Measurements from ENCODE around the gene IFNA16.
"Not testable (repeated sequence)": the region's sequence is repeated elsewhere in the genome, so short reads cannot be mapped to it uniquely, and the experiment has no call there.

The IFNA16 gene

GRCh38 chr9:21217211-21217610 is at the start of gene IFNA16:
Gene IFNA16 (minus strand): TSS chr9:21217311. CDS start chr9:21217305, 6 bp downstream.
- H3K4me1 Mint-ChIP-seq (ENCODE audit: low read depth) = peaks cover 17% of the 10 kb centered on the region
- H3K36me3 Mint-ChIP-seq (ENCODE audit: low read depth); H3K4me3 Mint-ChIP-seq; H3K27ac Mint-ChIP-seq; H3K9me3 Mint-ChIP-seq; intact Hi-C loops (cut with micrococcal nuclease): not testable (repeated sequence)
- peaks cover 25% of the 10 kb centered on the region for H3K27me3 Mint-ChIP-seq

DNA sequence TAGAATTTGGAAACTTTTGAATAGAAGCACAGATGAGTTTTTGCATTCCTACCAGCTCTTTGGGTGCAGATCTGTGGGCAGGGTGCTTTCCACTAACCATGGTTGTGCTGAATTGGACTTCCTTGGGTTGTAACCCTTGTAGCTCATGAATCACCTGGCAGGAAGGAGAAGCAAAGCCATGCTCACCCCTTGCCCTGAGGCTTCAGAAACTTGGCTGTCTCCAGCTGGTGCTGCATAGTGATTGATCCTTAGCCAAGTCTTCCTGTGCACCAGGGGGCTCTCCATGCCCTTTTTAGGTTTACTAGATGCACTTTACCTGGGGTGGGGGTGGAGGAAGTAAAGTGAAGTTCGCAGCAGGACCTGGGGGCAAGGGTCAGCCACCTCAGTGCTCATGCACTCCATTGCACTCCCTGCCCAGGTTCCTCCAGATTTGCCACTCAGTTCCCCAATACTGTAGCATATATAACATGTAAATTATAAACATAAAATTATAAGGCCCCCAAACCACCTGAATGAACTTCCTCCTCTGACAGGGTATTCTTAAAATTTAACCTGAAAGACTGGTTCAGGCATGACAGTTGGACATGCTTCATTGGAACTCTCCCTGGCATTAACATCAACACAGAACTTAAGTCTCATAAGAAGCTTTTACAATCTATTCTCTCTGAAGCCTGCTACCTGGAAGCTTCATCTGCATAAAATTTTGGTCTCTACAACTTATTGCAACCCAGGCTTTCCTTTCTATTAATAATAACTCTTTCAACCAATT is 48.5 kb upstream of the IFNA16 start:
- intact Hi-C loops (cut with micrococcal nuclease) = no loop called here
- Mint-ChIP-seq H3K4me1 (ENCODE audit: low read depth) (peaks cover 12% of the 10 kb centered on the region), H3K27ac (no peak overlapping the region), H3K4me3 (no peak overlapping the region), H3K9me3 (no peaks in the 10 kb centered on the region), H3K36me3 (ENCODE audit: low read depth) (no peaks in the 10 kb centered on the region), H3K27me3 (peaks cover 8% of the 10 kb centered on the region)

GRCh38 chr9:21255538-21256212 is 38.6 kb upstream of the IFNA16 start:
- Mint-ChIP-seq H3K4me1 (ENCODE audit: low read depth) (peaks cover 23% of the 10 kb centered on the region), H3K9me3 (no peaks in the 10 kb centered on the region), H3K36me3 (ENCODE audit: low read depth) (no peaks in the 10 kb centered on the region), H3K27me3 (peaks cover 33% of the 10 kb centered on the region), H3K4me3 (no peak overlapping the region), H3K27ac (no peak overlapping the region)
- intact Hi-C loops (cut with micrococcal nuclease) = loop anchor here (10.0 kb wide), 1 partner anchor 149 kb away; the partner anchor contains the start of gene IFNA8

GRCh38 chr9:21252721-21253547 is 35.8 kb upstream of the IFNA16 start:
- peaks cover 23% of the 10 kb centered on the region for H3K4me1 Mint-ChIP-seq (ENCODE audit: low read depth)
- H3K27ac Mint-ChIP-seq = no peak overlapping the region
- H3K4me3 Mint-ChIP-seq = no peak overlapping the region
- peaks cover 50% of the 10 kb centered on the region for H3K27me3 Mint-ChIP-seq
- intact Hi-C loops (cut with micrococcal nuclease) = loop anchor here (5.0 to 10.0 kb wide), 4 partner anchors 64 to 204 kb away; partner anchors contain the start of genes IFNA1 and IFNA8
- H3K36me3 Mint-ChIP-seq (ENCODE audit: low read depth) = no peaks in the 10 kb centered on the region
- H3K9me3 Mint-ChIP-seq = no peaks in the 10 kb centered on the region

GRCh38 chr9:21251638-21252037 is 34.5 kb upstream of the IFNA16 start:
- Mint-ChIP-seq H3K27me3 (peaks cover 49% of the 10 kb centered on the region), H3K4me3 (no peak overlapping the region), H3K36me3 (ENCODE audit: low read depth) (no peaks in the 10 kb centered on the region), H3K9me3 (no peaks in the 10 kb centered on the region), H3K27ac (no peak overlapping the region), H3K4me1 (ENCODE audit: low read depth) (peaks cover 23% of the 10 kb centered on the region)
- intact Hi-C loops (cut with micrococcal nuclease) = loop anchor here (5.0 to 10.0 kb wide), 4 partner anchors 66 to 206 kb away; partner anchors contain the start of genes IFNA1 and IFNA8

DNA sequence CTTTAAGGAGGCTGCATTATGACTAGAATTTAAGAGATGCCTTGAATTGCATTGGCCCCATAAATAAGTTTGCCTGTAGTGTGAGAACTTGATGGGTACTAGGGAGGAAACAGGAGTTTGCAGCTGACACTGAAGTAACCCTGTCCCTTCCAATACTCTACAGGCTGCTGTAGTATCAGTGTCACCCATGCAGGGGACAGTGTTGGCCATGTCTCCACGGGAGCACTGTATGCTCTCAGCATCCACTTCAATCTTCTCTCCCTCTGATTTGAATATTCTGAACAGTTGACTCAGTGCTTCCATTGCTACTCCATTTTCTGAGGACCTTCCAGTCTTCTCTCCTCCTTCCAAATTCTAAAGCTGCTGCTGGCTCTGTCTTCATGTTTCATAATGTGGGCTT is 34.1 kb upstream of the IFNA16 start:
- no peak overlapping the region for H3K4me3 Mint-ChIP-seq
- intact Hi-C loops (cut with micrococcal nuclease) = loop anchor here (5.0 to 10.0 kb wide), 4 partner anchors 66 to 206 kb away; partner anchors contain the start of genes IFNA1 and IFNA8
- H3K36me3 Mint-ChIP-seq (ENCODE audit: low read depth) = no peaks in the 10 kb centered on the region
- peaks cover 49% of the 10 kb centered on the region for H3K27me3 Mint-ChIP-seq
- H3K4me1 Mint-ChIP-seq (ENCODE audit: low read depth) = peaks cover 19% of the 10 kb centered on the region
- no peak overlapping the region for H3K27ac Mint-ChIP-seq
- H3K9me3 Mint-ChIP-seq = no peaks in the 10 kb centered on the region

- Mint-ChIP-seq H3K4me3 (no peak overlapping the region), H3K4me1 (ENCODE audit: low read depth) (peaks cover 7% of the 10 kb centered on the region), H3K9me3 (no peaks in the 10 kb centered on the region), H3K36me3 (ENCODE audit: low read depth) (no peaks in the 10 kb centered on the region), H3K27me3 (peaks cover 50% of the 10 kb centered on the region), H3K27ac (no peak overlapping the region)
- intact Hi-C loops (cut with micrococcal nuclease) = no loop called here
Observed at GRCh38 chr9:21244836-21245235, 27.7 kb upstream of the IFNA16 start.

DNA sequence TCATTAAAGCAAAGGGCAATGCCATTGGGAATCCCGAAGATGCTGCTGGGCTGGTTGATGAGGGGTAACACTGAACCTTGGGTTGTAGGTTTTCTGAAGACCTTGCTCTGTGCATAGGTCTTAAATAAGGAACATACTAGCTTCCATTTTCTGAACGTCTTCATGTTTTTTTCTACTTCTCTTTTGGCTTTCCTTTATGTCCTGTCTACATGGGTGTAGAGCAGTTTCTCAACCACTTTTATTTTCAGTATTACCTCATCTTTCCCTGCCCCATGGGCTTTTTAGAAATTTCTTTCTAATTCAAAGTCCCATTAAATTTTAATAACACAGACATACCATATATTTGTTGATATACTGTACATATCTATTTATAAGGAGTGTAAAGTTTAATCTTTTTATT is 22.8 kb upstream of the IFNA16 start, which contains the start of gene IFNA14:
IFNA14 (minus strand) TSS at position 95 of the 400 bp plus-strand sequence; CDS start at position 25, 70 bp downstream.
- Mint-ChIP-seq H3K27ac (no peak within 1 kb of the TSS), H3K27me3 (peaks cover 54% of the 10 kb centered on the region), H3K4me3 (no peak within 1 kb of the TSS), H3K36me3 (ENCODE audit: low read depth) (no peaks in the 10 kb centered on the region), H3K4me1 (ENCODE audit: low read depth) (peaks cover 18% of the 10 kb centered on the region), H3K9me3 (no peaks in the 10 kb centered on the region)
- intact Hi-C loops (cut with micrococcal nuclease) = loop anchor here (5.0 kb wide), 1 partner anchor 77 kb away; no protein-coding TSS in a partner anchor

DNA sequence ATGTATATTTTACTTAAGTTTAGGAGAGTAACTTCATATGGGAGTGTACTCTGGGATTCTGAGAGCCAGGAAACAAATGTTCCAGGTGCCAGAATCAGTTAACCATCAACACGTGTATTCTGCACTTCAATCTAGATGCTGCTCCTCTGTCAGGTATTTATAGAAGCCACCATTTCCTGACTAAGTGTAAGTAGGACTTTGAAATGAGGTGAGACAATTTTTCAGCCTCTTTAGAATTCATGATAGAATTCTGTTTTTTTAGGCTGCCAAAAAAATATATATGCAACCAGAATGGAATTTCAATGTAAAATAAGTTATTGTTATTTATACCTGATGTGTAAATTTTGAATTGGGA is 19.2 kb upstream of the IFNA16 start:
- Mint-ChIP-seq H3K4me1 (ENCODE audit: low read depth) (peaks cover 18% of the 10 kb centered on the region), H3K27me3 (peaks cover 47% of the 10 kb centered on the region)
- not testable (repeated sequence) for H3K4me3 Mint-ChIP-seq; H3K27ac Mint-ChIP-seq; H3K36me3 Mint-ChIP-seq (ENCODE audit: low read depth); H3K9me3 Mint-ChIP-seq
- intact Hi-C loops (cut with micrococcal nuclease) = loop anchor here (5.0 kb wide), 1 partner anchor 81 kb away; no protein-coding TSS in a partner anchor

DNA sequence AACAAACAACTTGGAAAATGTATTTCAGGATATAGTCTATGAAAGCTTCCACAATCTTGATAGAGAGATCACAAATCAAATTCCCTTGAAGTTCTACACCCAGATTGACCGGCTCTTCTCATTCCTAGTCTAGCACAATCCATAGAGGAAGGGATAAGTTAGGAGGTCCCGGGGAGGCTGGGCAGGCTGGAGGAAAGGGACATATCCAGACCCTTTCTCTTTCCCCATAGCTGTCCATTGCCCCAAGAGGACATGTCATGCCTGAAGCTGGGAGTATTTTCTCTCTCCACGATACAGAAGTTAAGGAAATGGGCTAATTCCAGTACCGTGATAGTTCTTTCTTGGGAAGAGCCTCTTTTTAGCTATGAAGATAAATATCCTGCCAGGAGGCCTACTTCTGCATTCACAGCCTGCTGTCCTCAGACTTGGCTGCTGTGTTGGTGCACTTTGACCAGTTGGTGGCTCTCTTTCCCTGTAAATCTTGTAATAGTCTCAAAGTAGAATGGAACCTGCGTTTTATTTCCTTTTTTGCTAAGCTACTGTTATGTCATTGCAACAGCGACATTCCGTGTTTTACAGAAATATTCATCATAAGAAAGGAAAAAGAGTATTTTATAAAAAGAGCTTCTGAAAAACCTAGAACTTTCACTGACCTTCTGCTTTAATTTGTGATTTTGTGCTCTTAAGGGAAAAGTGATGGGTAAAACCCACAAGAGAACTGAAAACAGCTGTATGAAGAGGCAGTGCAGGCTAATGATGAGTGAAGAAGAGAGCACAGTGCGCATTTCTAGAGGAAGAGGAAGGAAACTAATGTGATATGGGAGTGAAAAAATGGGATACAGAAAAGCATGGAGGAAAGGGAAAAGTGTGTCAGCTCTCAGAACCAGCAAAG is 18.6 kb upstream of the IFNA16 start:
- H3K9me3 Mint-ChIP-seq; H3K27ac Mint-ChIP-seq; H3K36me3 Mint-ChIP-seq (ENCODE audit: low read depth); H3K4me3 Mint-ChIP-seq: not testable (repeated sequence)
- Mint-ChIP-seq H3K27me3 (peaks cover 43% of the 10 kb centered on the region), H3K4me1 (ENCODE audit: low read depth) (peaks cover 18% of the 10 kb centered on the region)
- intact Hi-C loops (cut with micrococcal nuclease) = loop anchor here (1.0 to 5.0 kb wide), 2 partner anchors 82 to 554 kb away; no protein-coding TSS in a partner anchor

- Mint-ChIP-seq H3K27ac (no peak overlapping the region), H3K4me3 (no peak overlapping the region), H3K36me3 (ENCODE audit: low read depth) (no peaks in the 10 kb centered on the region), H3K9me3 (no peaks in the 10 kb centered on the region), H3K4me1 (ENCODE audit: low read depth) (peaks cover 6% of the 10 kb centered on the region), H3K27me3 (peaks cover 39% of the 10 kb centered on the region)
- intact Hi-C loops (cut with micrococcal nuclease) = no loop called here
Observed at GRCh38 chr9:21234153-21234687, 17.1 kb upstream of the IFNA16 start.

- H3K9me3 Mint-ChIP-seq = no peaks in the 10 kb centered on the region
- intact Hi-C loops (cut with micrococcal nuclease) = no loop called here
- H3K36me3 Mint-ChIP-seq (ENCODE audit: low read depth) = no peaks in the 10 kb centered on the region
- H3K27me3 Mint-ChIP-seq = peaks cover 36% of the 10 kb centered on the region
- H3K4me1 Mint-ChIP-seq (ENCODE audit: low read depth) = peaks cover 6% of the 10 kb centered on the region
- no peak overlapping the region for H3K27ac Mint-ChIP-seq
- no peak overlapping the region for H3K4me3 Mint-ChIP-seq
Observed at GRCh38 chr9:21233258-21233657, 16.1 kb upstream of the IFNA16 start.

GRCh38 chr9:21228122-21228521 is 11.0 kb upstream of the IFNA16 start, which contains the start of gene IFNA17:
Gene IFNA17 (minus strand): TSS chr9:21228222. CDS start chr9:21228173, 49 bp downstream.
- Mint-ChIP-seq H3K4me3 (no peak within 1 kb of the TSS), H3K9me3 (no peaks in the 10 kb centered on the region), H3K4me1 (ENCODE audit: low read depth) (no peaks in the 10 kb centered on the region), H3K36me3 (ENCODE audit: low read depth) (no peaks in the 10 kb centered on the region), H3K27ac (no peak within 1 kb of the TSS), H3K27me3 (peaks cover 9% of the 10 kb centered on the region)
- intact Hi-C loops (cut with micrococcal nuclease) = no loop called here
